Right lobe of liver (tissue), 4 donors: ENCODE measurements around the gene SOBP.

Source experiments
- CTCF ChIP-seq, 4 donors: fragments of 200-600 bp in 3 of 4; fragments of 450-650 bp in 1 of 4; IDR thresholded peaks; one replicate each; pipeline versions ENCODE4 v1.5.1 to v1.8.0; 2016 to 2022; ENCODE audit warnings: antibody characterized with exemption in 4 of 4, mild to moderate bottlenecking in 2 of 4
- POLR2A ChIP-seq: fragments of 450-650 bp; IDR thresholded peaks from one replicate; pipeline ENCODE4 v1.6.1; 2017; ENCODE audit warnings: antibody characterized with exemption, mild to moderate bottlenecking
- donor health status: DM: no; HTN: no; CAD: no.
- donor health status: DM: no; HTN: no; CAD: no.
- donor health status: DM: no; HTN: yes; CAD: no.

GRCh38 chr6:107635057-107635515, 145.2 kb downstream of the SOBP start:
- TF ChIP-seq CTCF (IDR thresholded peaks at IDR 0.05), result no peak
- TF ChIP-seq POLR2A, result no peak
